ENCODE measurements around the gene COL21A1.

COL21A1 gene

GRCh38 chr6:56176741-56177140 is 70.6 kb downstream of the COL21A1 start:
- DNase-seq: no peak

GRCh38 chr6:56173228-56173627 is 74.2 kb downstream of the COL21A1 start:
- no peak for DNase-seq

- no peak for DNase-seq
Measured at GRCh38 chr6:56172144-56172543, 75.2 kb downstream of the COL21A1 start.

DNA sequence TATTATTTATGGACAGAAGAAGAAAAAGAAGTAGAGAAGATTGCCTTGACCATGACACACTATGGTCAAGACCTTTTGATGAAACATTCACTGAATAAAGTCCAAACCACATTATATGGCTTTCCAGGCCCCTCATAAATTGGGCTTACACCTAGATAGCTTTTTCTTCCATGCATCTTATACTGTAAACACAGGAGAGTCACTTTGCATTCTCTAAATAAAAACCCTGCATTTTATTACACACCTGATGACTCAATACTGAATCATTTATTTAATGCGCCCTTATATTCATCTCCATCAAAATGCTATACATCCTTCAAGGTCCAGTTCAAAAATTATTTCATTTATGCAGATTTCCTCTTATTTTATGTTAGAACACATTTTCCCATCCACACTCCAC is 78.0 kb downstream of the COL21A1 start:
- DNase-seq: no peak

DNA sequence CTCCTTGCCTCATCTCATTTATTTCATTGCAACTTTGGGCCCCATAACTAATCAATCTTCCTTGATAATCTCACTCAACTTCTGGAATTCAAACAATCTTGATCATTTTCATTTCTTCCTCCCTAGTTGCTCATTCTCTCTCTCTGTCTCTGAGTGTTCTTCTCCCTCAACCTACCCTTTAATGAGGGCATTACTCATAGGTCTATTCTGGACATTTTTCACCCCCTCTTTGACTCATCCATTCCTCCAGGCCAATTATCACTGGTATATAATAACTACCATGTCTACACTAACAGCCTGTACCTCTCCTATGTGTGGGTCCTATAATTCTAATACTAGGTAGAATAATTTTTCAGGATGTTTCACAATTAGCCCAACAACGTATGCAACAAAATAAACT is 78.8 kb downstream of the COL21A1 start:
- DNase-seq: no peak

DNA sequence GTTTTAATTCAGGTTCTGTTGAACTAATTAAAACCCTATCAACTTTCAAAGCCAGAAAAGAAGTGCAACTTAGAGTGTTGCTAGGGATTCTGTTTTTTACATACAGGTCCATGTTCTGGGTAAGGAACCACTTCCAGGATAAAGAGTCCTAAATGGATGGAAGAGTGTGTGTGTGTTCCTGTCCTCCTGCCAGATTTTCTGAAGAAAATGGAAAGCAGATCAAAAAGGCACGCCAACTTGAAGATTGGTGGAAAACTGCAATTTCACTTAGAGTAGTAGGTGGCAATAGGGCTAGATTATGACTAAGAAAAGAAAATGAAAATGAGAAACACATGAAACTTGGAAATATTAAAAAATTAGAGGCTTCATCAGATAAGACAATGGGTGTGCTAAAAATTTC is 85.3 kb downstream of the COL21A1 start:
- DNase-seq: no peak

DNA sequence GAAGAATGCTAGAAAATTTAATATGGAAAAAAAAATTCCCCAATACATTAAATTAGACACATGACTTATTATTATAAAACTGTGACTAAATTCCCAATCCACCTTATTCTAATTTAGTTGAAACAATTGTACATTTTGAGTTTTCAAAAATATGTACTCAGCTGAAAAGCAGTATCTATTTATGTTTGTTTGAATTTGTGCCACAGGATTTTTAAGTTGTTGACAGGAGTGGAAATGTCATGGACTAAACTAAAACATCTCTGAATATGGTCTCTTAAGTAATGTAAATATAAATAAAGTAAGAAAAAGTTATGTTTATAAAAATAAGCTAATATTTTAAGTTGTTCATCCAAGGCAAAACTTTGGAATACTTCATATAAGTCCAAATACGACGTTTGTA is 86.9 kb downstream of the COL21A1 start:
- no peak for DNase-seq

DNA sequence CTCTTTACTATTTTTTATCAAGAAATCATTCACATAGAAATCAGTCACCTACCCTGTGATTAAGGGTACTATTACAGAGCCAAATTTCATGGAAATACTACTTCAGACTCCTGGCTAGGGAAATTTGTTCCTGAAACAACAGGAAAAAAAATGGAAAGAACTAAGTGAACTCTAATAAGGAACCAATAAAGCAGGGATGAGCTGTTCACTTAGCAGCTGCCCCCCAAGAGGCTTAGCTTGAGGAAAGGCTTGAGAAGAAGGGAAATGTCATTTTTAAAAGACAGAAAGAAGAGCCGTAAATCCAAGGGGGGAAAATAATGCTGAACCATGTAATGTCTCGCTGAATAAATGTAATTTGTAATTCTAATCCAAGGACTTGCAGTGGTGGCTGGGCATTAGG is 88.8 kb downstream of the COL21A1 start:
- no peak for DNase-seq

DNA sequence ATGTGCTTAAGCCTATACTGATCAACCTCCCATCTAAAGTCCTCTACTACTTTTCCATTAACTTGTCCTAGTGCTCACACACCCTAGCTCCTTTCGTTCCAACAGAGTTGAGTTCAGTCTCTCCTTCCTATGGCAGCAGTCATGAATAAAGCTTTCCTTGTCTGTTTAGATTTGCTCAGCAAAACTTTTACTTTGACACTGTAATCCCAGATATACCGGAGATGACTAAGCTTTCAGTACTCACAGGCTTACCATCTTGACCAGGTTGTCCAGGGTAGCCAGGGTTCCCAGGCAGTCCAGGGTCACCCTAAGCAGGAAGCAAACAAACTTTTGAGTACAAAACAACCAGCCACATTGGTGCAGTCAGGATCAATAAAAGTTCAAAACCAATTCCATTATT is 90.7 kb downstream of the COL21A1 start:
- no peak for DNase-seq

DNA sequence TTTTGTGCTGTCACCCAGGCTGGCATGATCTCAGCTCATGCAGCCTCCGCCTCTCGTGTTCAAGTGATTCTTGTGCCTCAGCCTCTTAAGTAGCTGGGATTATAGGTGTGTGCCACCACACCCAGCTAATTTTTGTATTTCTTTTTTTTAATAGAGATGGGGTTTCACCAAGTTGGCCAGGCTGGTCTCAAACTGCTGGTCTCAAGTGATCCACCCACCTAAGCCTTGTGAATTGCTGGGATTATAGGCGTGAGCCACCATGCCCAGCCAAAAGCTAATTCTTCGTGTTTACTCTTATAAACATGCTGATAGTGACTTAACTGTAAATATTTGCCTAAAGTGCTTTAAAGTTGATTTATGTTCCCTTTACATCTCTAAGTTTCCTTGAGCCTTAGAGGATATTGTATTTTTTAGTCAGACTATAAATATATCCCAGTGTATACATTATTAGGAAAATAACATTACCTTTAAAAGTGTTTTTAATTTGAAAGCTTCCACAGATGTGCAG is 91.7 kb downstream of the COL21A1 start:
- no peak for DNase-seq

DNA sequence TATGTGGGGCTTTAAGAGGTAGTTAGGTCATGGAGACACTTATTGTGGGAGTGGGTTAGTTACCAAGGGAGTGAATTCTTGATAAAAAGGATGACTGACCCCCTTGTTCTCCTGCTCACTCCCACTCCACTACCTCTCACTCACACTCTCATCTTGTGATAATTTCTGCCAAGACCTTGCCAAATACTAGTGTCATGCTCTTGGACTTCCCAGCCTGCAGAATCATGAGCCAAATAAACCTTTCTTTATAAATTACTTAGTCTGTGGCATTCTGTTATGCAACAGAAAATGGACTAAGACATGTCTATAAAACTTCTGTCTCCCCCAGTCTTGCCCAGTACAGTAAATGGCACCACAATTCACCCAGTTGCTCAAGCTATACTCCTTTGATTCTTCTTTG is 93.3 kb downstream of the COL21A1 start:
- no peak for DNase-seq

DNA sequence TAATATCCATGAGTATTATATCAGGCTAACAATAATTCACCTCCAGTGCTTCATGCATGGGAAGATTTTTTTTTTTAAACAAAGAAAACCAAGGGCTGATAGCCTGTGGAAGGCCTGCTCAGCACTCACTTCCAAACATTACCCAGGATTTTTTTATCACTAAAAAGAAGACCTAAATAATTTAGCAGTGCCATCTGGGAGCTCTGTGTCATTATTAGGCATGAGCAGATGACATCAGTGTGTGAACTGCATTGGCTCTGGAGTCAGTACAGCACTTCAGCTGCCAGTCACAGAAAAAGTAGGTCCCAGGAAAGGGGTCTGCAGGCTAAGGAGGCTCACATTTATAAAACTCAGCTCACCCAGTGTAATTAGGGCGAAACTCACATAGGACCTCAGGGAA is 94.8 kb downstream of the COL21A1 start:
- DNase-seq: no peak

GRCh38 chr6:56151609-56152224 is 95.7 kb downstream of the COL21A1 start:
- no peak for DNase-seq

DNA sequence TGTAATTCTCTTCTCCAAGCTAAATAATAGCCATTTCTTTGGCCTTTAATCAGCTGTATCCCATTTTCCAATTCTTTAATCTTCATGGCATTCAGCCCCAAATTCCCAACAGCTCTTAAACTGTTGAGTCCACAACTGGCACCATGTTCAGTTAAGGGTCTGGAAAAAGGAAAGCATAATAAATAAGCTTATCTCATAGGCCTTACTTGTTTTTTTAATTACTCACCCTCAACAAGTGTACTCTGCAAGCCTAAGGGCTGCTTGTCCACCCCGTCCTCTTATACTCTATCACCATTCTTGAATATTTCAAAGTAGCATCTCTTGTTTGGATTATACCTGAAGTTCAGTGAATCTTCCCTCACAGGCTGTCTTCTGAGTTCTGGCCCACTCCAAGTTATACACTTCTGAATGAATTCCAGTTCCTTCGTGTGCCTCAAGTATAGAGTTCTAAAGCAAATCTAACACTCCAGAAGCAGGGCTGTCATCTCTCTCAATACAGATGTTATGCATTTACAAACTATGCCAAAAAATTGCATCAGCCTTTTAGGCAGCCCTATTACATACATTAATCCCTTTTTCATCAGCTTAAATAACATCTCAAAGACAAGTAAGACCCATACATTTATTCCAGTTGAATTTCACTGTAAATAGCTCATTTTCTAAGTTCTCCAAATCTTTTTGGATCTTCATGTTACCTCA is 98.7 kb downstream of the COL21A1 start:
- no peak for DNase-seq

DNA sequence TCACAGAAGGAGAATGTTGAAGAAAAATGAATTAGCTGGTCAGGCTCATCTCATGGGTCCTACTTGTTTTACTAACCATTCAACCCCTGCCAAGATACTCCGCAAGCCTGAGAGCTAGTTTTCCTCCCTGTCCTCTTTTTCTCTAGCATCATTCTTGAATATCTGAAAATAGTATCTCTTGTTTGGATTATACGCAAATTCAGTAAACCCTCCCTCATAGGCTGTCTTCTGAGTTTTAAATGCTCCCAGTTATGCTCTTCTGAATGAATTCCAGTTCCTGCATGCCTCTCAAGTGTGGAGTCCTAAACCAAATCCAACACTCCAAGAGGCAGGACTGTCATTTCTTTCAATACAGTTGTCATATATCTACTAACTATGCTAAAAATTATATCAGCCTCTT is 99.6 kb downstream of the COL21A1 start:
- DNase-seq: no peak

GRCh38 chr6:56146086-56146485 is 101.3 kb downstream of the COL21A1 start:
- DNase-seq: no peak

DNA sequence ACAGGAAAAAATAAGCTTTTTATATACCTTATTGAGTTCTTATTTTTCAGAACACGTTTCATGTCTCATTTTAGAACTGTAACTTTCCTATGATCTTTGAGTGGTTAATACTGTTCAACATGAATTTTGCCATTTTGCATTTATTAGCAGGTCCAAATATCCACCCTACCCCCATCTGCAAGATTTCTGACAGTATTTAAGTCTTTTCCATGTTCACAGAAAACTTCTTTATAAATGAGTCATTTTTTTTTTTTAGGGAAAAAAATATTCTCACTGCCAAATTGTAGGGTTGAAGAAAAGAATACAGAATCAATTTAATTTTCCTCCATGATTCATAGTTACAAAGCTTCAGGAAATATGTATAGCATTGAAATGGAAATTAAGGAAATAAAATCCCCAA is 101.8 kb downstream of the COL21A1 start:
- no peak for DNase-seq

- DNase-seq: no peak
Measured at GRCh38 chr6:56144538-56145324, 102.6 kb downstream of the COL21A1 start.

DNA sequence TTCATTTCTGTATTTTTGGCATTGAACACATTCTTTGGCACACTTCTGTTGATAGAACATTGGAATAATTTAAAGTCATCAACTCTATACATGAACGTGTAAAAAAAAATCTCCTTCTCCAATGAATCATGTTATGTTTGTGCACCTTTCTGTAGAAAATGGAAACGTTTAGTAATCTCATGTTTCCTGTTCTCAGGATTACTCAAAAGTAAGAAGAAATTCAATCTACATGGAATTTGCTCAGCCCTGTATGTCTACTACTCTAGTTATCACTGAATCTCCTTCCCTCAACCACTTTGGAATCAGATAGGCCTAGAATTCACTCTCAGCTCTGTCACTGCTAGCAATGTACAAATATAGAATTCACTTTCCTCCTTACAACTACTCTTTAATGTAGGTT is 103.6 kb downstream of the COL21A1 start:
- no peak for DNase-seq

DNA sequence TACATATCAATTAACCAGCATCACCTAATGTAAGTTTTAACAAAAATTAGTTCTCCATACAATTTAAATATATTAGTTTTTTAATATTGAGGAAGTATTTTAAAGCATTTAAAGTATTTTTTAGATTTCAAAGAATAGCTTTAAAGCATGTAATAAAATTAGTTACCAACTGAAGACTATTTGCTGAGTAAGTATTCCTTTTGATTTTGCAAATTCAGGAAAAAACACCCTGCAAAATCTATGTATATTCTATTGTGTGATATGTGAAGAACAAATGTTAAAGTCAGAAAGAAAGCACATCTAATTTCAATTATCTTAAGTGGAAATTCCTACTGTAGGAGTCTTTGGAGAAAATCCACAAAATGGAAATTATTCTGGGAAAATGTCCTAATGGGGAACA is 107.3 kb downstream of the COL21A1 start:
- DNase-seq: no peak

GRCh38 chr6:56115715-56116114 is 131.7 kb downstream of the COL21A1 start:
- DNase-seq: no peak

- DNase-seq: no peak
Measured at GRCh38 chr6:56109149-56109548, 138.2 kb downstream of the COL21A1 start.

DNA sequence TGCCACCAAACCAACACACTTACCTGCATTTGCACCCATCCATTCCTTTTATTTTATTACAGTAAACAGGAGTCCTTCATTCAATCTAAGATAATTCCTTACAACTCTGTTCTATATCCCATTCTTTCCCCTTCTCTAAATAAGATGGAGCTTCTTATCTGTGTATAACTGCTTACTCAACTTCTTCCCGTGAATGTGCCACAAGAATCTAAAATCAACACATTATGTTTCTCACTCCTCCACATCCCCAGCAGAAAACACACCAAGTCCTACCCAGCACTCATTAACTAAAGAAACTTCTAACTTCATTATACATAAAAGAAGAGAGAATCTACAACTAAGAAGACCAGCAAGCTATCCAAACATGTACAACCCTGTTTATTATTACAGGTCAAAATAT is 141.1 kb downstream of the COL21A1 start:
- no peak for DNase-seq

- DNase-seq: no peak
Measured at GRCh38 chr6:56104591-56104990, 142.8 kb downstream of the COL21A1 start.

All from DMS79 (cell line).